Gastroesophageal sphincter (tissue), 4 donors: ENCODE results near the gene SLC12A4. TPM values are rescaled to one million over a fixed set of nuclear protein-coding genes. Genes with fewer than 3 reads are reported as not detected.
"Not testable (repeated sequence)": the region's sequence is repeated elsewhere in the genome, so short reads cannot be mapped to it uniquely, and the experiment has no call there.

Experiments
- ATAC-seq: fragments of 150-250 bp; one replicate; pipeline ENCODE4 v1.9.1; 2016; ENCODE audit warnings: mild to moderate bottlenecking, moderate library complexity
- H3K27ac ChIP-seq, 4 donors: fragments of 200-600 bp; sonication (generic) in 3 of 4; 1 replicate in 3 of 4; 2 replicates in 1 of 4; pipeline ENCODE4 v1.5.1; 2016 to 2019
- H3K27me3 ChIP-seq: fragments of 200-600 bp; sonication (generic); one replicate; pipeline ENCODE4 v1.5.1; 2019
- H3K36me3 ChIP-seq, 2 donors: fragments of 200-600 bp; sonication (generic); one replicate each; pipeline ENCODE4 v1.5.1; 2019; ENCODE audit warnings: control low read depth in 1 of 2
- H3K4me1 ChIP-seq, 3 donors: fragments of 200-600 bp; sonication (generic); 1 replicate in 2 of 3; 2 replicates in 1 of 3; pipeline ENCODE4 v1.5.1; 2016 to 2019; ENCODE audit warnings: control low read depth in 2 of 3
- H3K4me3 ChIP-seq, 2 donors: fragments of 200-600 bp; sonication (generic); one replicate each; pipeline ENCODE4 v1.5.1; 2019; ENCODE audit warnings: mild to moderate bottlenecking in 1 of 2, moderate library complexity in 1 of 2
- H3K9me3 ChIP-seq, 3 donors: fragments of 200-600 bp; sonication (generic); one replicate each; pipeline ENCODE4 v1.5.1; 2017 to 2019; ENCODE audit warnings: control low read depth in 2 of 3
- CTCF ChIP-seq, 4 experiments: fragments of 200-600 bp in 2 of 4; fragments of 450-650 bp in 2 of 4; sonication (generic) in 1 of 4; IDR thresholded peaks; one replicate each; pipeline ENCODE4 v1.5.1; 2017 to 2019; ENCODE audit warnings: antibody characterized with exemption in 4 of 4, mild to moderate bottlenecking in 2 of 4, moderate library complexity in 2 of 4
- EP300 ChIP-seq: sonication (generic); formaldehyde crosslinking; IDR thresholded peaks from one replicate; pipeline ENCODE4 v1.6.1; 2017; ENCODE audit warnings: antibody characterized with exemption, mild to moderate bottlenecking
- POLR2A ChIP-seq, 2 donors: fragments of 450-650 bp; IDR thresholded peaks; one replicate each; pipeline ENCODE4 v1.6.1; 2017; ENCODE audit warnings: antibody characterized with exemption in 2 of 2, mild to moderate bottlenecking in 2 of 2, moderate library complexity in 1 of 2
- POLR2AphosphoS5 ChIP-seq: sonication (generic); formaldehyde crosslinking; IDR thresholded peaks from one replicate; pipeline ENCODE4 v1.6.1; 2017; ENCODE audit warnings: antibody characterized with exemption
- WGBS, 2 donors: methylation state at CpG; one replicate each; pipeline ENCODE4 v1.1.5; 2018; ENCODE audit warnings: low coverage in 1 of 2; 5-methylcytosine and 5-hydroxymethylcytosine counted together
- total RNA-seq, 4 donors: library from RNA; depleted of rRNA; stranded (reverse); fragments of >200 nt; gene quantifications; one replicate each; pipeline ENCODE4 v1.1.0, GENCODE V29; 2016

Gene SLC12A4
- 100 to 1,000 TPM in 1 of 4 donors, 10 to 100 TPM in 3; 54.7 to 121 (median 64.0) TPM for total RNA-seq

DNA sequence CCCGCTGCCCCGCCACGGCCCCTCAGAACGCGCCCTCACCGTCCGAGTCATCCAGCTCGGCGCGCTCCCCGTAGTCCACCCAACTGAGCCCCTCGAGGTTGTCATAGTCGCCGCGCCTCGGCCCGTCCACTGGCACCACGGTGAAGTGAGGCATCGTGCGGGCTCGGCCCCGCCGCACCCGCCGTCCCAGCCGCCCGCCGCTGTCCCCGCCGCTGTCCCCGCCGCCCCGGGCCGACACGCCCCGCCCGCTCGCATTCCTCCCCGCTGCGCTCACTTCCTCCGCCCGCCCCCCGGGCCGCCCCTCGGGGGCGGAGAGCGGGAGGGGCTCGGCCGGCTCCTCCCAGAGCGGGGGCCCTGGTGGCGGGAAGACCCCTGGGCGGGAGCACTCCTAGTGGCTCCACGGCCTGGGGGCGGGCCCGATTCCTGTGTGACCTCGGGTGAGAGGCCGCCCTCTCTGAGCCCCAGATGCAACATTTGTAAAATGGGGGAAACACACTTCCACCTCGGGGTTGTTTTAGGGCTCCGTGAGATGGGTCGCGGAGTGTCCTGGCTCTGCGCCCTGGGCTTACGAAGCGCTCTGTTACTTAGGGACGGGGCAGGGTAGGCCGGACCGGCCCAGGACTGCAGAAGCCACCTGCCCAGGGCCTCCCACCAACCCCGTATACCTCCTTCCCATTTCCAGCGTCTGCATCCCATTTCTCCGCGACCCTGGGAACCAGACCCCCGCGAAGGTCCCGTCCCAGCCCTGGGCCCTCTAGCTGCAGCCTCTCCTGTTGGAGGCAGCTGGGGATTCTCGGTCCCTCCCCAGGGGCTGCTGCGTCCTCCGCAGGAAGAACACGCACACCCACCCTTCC is at the start of gene SLC12A4:
TSS of gene SLC12A4 (minus strand) at position 238 of the 854 bp plus-strand sequence. CDS start at position 154, 84 bp downstream.
- Histone ChIP-seq H3K4me3 (peak within 1 kb of the TSS; percentile 65 to 99), H3K27me3 (no peaks in the 10 kb centered on the region), H3K4me1 (peaks cover 0 to 47% (median 34%) of the 10 kb centered on the region in 3 donors), H3K9me3 (no peaks in the 10 kb centered on the region), H3K36me3 (no peaks in the 10 kb centered on the region), H3K27ac (peak within 1 kb of the TSS; percentile 87 to 100 (median 99))
- 10% methylated on average over 2 of the region's 78 CpGs; no CpG with 5 or more reads in 1 of the 2 donors for WGBS, 2 donors
- TF ChIP-seq POLR2AphosphoS5, result peak; percentile 85
- TF ChIP-seq CTCF (IDR thresholded peaks at IDR 0.05), result peak in 1 of 4 experiments; percentile 1
- no peak for TF ChIP-seq EP300
- TF ChIP-seq POLR2A (IDR thresholded peaks at IDR 0.05), result peak; percentile 95 to 97
- ATAC-seq, result peak; percentile 88

DNA sequence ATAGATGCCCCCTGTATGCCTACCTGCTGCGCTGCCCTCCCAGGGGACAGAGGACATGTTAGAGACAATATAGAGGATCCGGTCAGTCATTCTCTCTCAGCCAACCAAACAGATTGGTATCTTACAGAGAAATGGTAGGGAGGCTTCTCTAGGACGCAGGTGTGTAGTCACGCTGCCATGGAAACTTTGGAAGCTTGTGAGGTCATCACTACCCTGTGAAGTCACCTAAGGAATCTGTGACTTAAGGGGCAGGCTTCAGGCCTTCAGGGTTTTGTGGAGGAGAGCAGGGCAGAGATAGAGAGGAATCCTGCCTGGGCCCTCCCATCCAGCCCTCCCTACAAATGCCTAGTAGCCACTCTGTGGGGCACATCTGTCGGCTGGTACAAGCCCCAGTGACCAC is 47.2 kb upstream of the SLC12A4 start, which contains the start of gene DPEP2NB:
TSS of gene DPEP2NB (minus strand) at position 231 of the 400 bp plus-strand sequence. CDS start at position 90, 141 bp downstream.
- Histone ChIP-seq H3K36me3 (no peaks in the 10 kb centered on the region), H3K4me3 (no peak within 1 kb of the TSS), H3K27me3 (peaks cover 7% of the 10 kb centered on the region), H3K27ac (no peak within 1 kb of the TSS), H3K9me3 (no peaks in the 10 kb centered on the region), H3K4me1 (no peaks in the 10 kb centered on the region)
- no peak for TF ChIP-seq POLR2A (IDR thresholded peaks at IDR 0.05)
- no peak for TF ChIP-seq POLR2AphosphoS5
- ATAC-seq, result no peak
- 81 to 100% methylated on average over 2 to 3 of the region's 5 CpGs for WGBS, 2 donors

DNA sequence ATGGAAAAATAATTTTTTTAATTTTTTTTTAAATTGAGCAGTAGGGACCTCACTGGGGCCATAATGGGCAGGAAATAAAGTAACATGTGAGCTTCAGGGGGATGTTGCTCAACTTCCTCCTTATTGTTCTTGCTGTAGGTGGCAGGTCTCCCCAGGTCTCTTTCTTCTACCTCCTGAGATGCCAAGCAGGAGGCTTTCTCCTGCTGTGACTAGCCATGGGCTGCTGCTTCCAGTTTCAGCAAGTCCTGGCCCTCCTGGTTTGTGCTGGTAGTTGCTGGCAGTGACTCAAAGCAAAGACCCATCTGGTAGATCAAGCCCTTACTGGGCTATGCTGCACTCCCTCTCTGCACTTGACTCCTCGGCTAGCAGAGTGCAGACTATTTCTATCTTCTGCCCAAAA is 45.0 kb upstream of the SLC12A4 start:
- Histone ChIP-seq H3K4me1 (no peaks in the 10 kb centered on the region), H3K9me3 (no peaks in the 10 kb centered on the region), H3K27me3 (peaks cover 7% of the 10 kb centered on the region), H3K36me3 (no peaks in the 10 kb centered on the region), H3K4me3 (no peak overlapping the region), H3K27ac (no peak overlapping the region)
- TF ChIP-seq POLR2AphosphoS5, result no peak
- no peak for TF ChIP-seq POLR2A (IDR thresholded peaks at IDR 0.05)
- TF ChIP-seq EP300, result no peak
- TF ChIP-seq CTCF (IDR thresholded peaks at IDR 0.05), result no peak
- 56 to 60% methylated on average over 1 of the region's 1 CpG for WGBS, 2 donors
- ATAC-seq, result no peak

GRCh38 chr16:68009872-68010271 is 41.4 kb upstream of the SLC12A4 start:
- not testable (repeated sequence) for H3K36me3 ChIP-seq, H3K27ac ChIP-seq, H3K27me3 ChIP-seq, ATAC-seq, H3K9me3 ChIP-seq, H3K4me3 ChIP-seq, H3K4me1 ChIP-seq
- WGBS, 2 donors, result 74 to 86% methylated on average over 2 to 3 of the region's 4 CpGs

DNA sequence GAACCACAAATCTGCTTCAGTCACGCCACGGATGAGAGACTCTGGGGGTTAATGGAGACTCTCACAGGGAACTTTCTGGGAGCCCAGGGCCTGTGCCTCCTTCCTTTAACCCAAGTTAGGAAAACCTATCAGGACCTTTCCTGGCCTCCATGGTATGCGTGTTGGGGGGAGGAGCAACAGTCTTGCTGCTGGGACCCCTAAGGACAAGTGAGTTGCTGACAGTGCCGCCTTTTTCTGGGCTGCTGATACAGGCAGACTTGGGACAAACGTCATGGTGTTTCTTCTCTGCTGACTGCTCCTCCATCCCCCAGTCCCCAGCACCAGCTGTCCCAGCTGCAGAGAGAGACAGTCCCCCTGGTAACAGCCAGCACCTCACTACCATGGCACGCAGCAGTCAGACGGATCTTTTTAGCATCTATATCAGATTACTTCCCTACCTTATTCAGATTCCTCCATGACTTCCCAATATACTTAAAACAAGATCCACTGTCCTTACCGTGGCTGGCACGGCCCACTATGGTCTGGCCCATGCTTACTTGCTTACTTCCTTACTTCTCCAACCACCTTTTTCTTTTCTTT is 40.8 kb upstream of the SLC12A4 start:
- H3K27ac ChIP-seq, result no peak overlapping the region
- H3K4me3 ChIP-seq, result no peak overlapping the region
- H3K4me1 ChIP-seq, result no peaks in the 10 kb centered on the region
- no peak for ATAC-seq
- no peak for TF ChIP-seq EP300
- TF ChIP-seq POLR2A (IDR thresholded peaks at IDR 0.05), result no peak
- no peak for TF ChIP-seq POLR2AphosphoS5
- no peak for TF ChIP-seq CTCF (IDR thresholded peaks at IDR 0.05)
- H3K9me3 ChIP-seq, result no peaks in the 10 kb centered on the region
- no peaks in the 10 kb centered on the region for H3K36me3 ChIP-seq
- H3K27me3 ChIP-seq, result peaks cover 7% of the 10 kb centered on the region
- WGBS, 2 donors, result 42 to 54% methylated on average over 4 to 5 of the region's 9 CpGs
